Measurements from ENCODE around the gene SLC35D1.

The SLC35D1 gene

DNA sequence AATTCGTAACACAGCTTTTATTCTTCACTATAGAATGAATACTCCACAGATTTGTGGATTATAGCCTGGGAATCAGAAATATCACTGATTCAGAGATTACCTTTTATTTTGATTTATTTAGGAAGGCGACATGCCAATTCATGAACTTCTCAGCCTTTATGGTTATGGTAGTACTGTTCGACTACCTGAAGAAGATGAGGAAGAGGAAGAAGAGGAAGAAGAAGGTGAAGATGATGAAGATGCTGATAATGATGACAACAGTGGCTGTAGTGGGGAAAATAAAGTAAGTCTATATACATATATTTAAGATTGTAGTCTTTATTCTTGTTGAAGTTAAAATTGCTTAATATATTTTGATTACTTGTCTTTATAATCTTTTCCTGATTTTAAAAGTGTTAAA, 96.0 kb downstream of the SLC35D1 start:
- POLR2A ChIA-PET: no interaction called here
- TF ChIP-seq LEF1 (IDR thresholded peaks at IDR 0.05; ENCODE audit: borderline replicate concordance): no peak
- TF ChIP-seq SUZ12 (IDR thresholded peaks at IDR 0.05): no peak
- no peak for TF ChIP-seq BHLHE40 (IDR thresholded peaks at IDR 0.05; ENCODE audit: borderline replicate concordance)
- TF ChIP-seq CTBP1 (IDR thresholded peaks at IDR 0.05; ENCODE audit: borderline replicate concordance): no peak
- no peak for TF ChIP-seq FOXK2 (IDR thresholded peaks at IDR 0.05)
- TF ChIP-seq HDGF (IDR thresholded peaks at IDR 0.05; ENCODE audit: borderline replicate concordance): no peak
- no peak for TF ChIP-seq TARDBP (IDR thresholded peaks at IDR 0.05)
- TF ChIP-seq NFRKB (IDR thresholded peaks at IDR 0.05): no peak
- TF ChIP-seq ZNF384 (IDR thresholded peaks at IDR 0.05): no peak
- no peak for TF ChIP-seq ELF4 (IDR thresholded peaks at IDR 0.05)
- TF ChIP-seq, protein P1, sequence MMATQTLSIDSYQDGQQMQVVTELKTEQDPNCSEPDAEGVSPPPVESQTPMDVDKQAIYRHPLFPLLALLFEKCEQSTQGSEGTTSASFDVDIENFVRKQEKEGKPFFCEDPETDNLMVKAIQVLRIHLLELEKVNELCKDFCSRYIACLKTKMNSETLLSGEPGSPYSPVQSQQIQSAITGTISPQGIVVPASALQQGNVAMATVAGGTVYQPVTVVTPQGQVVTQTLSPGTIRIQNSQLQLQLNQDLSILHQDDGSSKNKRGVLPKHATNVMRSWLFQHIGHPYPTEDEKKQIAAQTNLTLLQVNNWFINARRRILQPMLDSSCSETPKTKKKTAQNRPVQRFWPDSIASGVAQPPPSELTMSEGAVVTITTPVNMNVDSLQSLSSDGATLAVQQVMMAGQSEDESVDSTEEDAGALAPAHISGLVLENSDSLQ (IDR thresholded peaks at IDR 0.05): no peak
- no peak for TF ChIP-seq FOXA1 (IDR thresholded peaks at IDR 0.05)
- TF ChIP-seq SP1 (IDR thresholded peaks at IDR 0.05): no peak
- CTCF ChIA-PET: no interaction called here
- DNase-seq (ENCODE audit: extremely low spot score): no peak

DNA sequence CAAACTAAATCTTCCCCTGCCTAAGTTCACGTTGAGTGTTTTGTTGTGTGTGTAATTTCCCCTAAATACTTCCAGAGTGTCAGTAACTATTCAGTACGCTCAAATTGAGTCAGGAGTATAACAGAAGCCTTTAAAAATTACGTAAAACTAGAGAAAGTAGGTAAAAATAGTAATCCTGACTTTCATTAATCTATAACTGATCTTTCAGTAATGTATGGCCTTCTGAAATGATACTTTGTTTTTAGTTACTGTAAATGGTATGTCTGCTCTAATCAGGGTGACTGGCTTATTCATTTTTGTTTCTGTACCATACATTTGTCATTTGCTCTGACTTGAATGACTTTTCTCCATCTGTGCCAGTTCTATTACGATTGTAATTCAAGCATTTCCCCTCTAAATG, 99.7 kb downstream of the SLC35D1 start:
- CTCF ChIA-PET: no interaction called here
- TF ChIP-seq ELF4 (IDR thresholded peaks at IDR 0.05) (no peak), ZNF384 (IDR thresholded peaks at IDR 0.05) (no peak), LEF1 (IDR thresholded peaks at IDR 0.05; ENCODE audit: borderline replicate concordance) (no peak)
- POLR2A ChIA-PET: no interaction called here
- DNase-seq (ENCODE audit: extremely low spot score): no peak

DNA sequence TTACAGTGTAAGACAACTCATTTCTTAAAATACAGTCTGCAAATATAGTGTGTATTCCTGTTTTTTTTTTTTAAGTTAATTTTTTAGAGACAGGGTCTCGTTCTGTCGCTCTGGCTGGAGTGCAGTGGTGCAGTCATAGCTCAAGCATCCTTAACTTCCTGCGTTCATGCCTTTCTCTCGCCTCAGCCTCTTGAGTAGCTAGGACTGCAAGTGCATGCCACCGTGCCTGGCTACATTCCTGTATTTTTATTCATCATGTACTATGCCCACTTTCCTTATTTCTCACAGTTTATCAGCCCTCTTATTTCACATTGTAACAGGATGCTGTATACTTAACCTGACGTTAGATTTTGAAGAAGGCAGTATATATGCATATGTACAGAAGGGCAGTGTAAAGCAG, 102.4 kb downstream of the SLC35D1 start:
- TF ChIP-seq SP1 (IDR thresholded peaks at IDR 0.05) (no peak), SUZ12 (IDR thresholded peaks at IDR 0.05) (no peak), LEF1 (IDR thresholded peaks at IDR 0.05; ENCODE audit: borderline replicate concordance) (no peak), BHLHE40 (IDR thresholded peaks at IDR 0.05; ENCODE audit: borderline replicate concordance) (no peak), ZNF384 (IDR thresholded peaks at IDR 0.05) (no peak), FOXM1 (IDR thresholded peaks at IDR 0.05; ENCODE audit: borderline replicate concordance) (no peak), L3MBTL2 (conservative IDR thresholded peaks at IDR 0.05) (no peak), CTBP1 (IDR thresholded peaks at IDR 0.05; ENCODE audit: borderline replicate concordance) (no peak), FOXK2 (IDR thresholded peaks at IDR 0.05) (no peak), NFRKB (IDR thresholded peaks at IDR 0.05) (no peak), ELF4 (IDR thresholded peaks at IDR 0.05) (no peak), FOXA1 (IDR thresholded peaks at IDR 0.05) (no peak), HDGF (IDR thresholded peaks at IDR 0.05; ENCODE audit: borderline replicate concordance) (no peak), ARNT (IDR thresholded peaks at IDR 0.05) (no peak)
- TF ChIP-seq, protein P1 (IDR thresholded peaks at IDR 0.05): no peak
- ChIA-PET POLR2A (interaction anchor here (0.8 kb wide), 1 partner anchor 27 kb away, joined by 3 read pairs; the partner anchor contains the start of genes DNAI4 and MIER1), CTCF (interaction anchor here (0.6 kb wide), 1 partner anchor 261 kb away, joined by 7 read pairs; no protein-coding TSS in a partner anchor)
- DNase-seq (ENCODE audit: extremely low spot score): no peak
